Skeletal muscle satellite cell (primary cell): ENCODE measurements around the gene HARBI1.
"Not testable (repeated sequence)": the region's sequence is repeated elsewhere in the genome, so short reads cannot be mapped to it uniquely, and the experiment has no call there.

Experiments used
- H3K27me3 ChIP-seq: 2 replicates; pipeline ENCODE4 v1.7.0; 2013; ENCODE audit warnings: low read length; ENCODE audit not compliant: control insufficient read depth, insufficient read depth
- H3K36me3 ChIP-seq: 2 replicates; pipeline ENCODE4 v1.7.0; 2013; ENCODE audit warnings: mild to moderate bottlenecking, control low read depth, low read length; ENCODE audit not compliant: insufficient read depth
- H3K4me1 ChIP-seq: 2 replicates; pipeline ENCODE4 v1.7.0; 2013; ENCODE audit warnings: low read length; ENCODE audit not compliant: control insufficient read depth, insufficient read depth
- H3K4me2 ChIP-seq: 2 replicates; pipeline ENCODE4 v1.7.0; 2013; ENCODE audit warnings: mild to moderate bottlenecking, low read length
- H3K4me3 ChIP-seq: 2 replicates; pipeline ENCODE4 v1.7.0; 2013; ENCODE audit warnings: low read length
- H3K9ac ChIP-seq: 2 replicates; pipeline ENCODE4 v1.7.0; 2013; ENCODE audit warnings: mild to moderate bottlenecking, low read depth, low read length, moderate library complexity
- H3K9me3 ChIP-seq: replicated peaks from 2 replicates; pipeline ENCODE4 v1.7.0; 2013; ENCODE audit warnings: mild to moderate bottlenecking, control low read depth, low read length

The HARBI1 gene

GRCh38 chr11:46593550-46594373 lies 23.3 kb downstream of the HARBI1 start, which contains the start of gene AMBRA1:
Gene AMBRA1 (minus strand): TSS chr11:46594023. CDS start chr11:46548380, 45,643 bp downstream.
- Histone ChIP-seq H3K9ac (peak within 1 kb of the TSS; percentile 92), H3K4me1 (peaks cover 21% of the 10 kb centered on the region), H3K4me2 (peak within 1 kb of the TSS; percentile 95), H3K36me3 (no peaks in the 10 kb centered on the region), H3K27me3 (no peaks in the 10 kb centered on the region), H3K9me3 (no peaks in the 10 kb centered on the region), H3K4me3 (peak within 1 kb of the TSS; percentile 89)

GRCh38 chr11:46590740-46591605 lies 26.1 kb downstream of the HARBI1 start:
- H3K9ac ChIP-seq, result no peak overlapping the region
- peak overlapping the region; percentile 57 for H3K4me2 ChIP-seq
- H3K4me3 ChIP-seq, result no peak overlapping the region
- no peaks in the 10 kb centered on the region for H3K9me3 ChIP-seq
- no peaks in the 10 kb centered on the region for H3K27me3 ChIP-seq
- H3K4me1 ChIP-seq, result peaks cover 13% of the 10 kb centered on the region
- no peaks in the 10 kb centered on the region for H3K36me3 ChIP-seq

- H3K27me3 ChIP-seq, result no peaks in the 10 kb centered on the region
- H3K9ac ChIP-seq, result no peak overlapping the region
- no peaks in the 10 kb centered on the region for H3K36me3 ChIP-seq
- H3K4me2 ChIP-seq, result no peak overlapping the region
- H3K9me3 ChIP-seq, result no peaks in the 10 kb centered on the region
- no peak overlapping the region for H3K4me3 ChIP-seq
- H3K4me1 ChIP-seq, result peaks cover 7% of the 10 kb centered on the region
Measured at GRCh38 chr11:46588915-46589314, 28.1 kb downstream of the HARBI1 start.

GRCh38 chr11:46588131-46588530 lies 28.9 kb downstream of the HARBI1 start:
- Histone ChIP-seq H3K9me3 (no peaks in the 10 kb centered on the region), H3K9ac (no peak overlapping the region), H3K4me2 (no peak overlapping the region), H3K4me1 (peaks cover 7% of the 10 kb centered on the region), H3K27me3 (no peaks in the 10 kb centered on the region), H3K36me3 (no peaks in the 10 kb centered on the region), H3K4me3 (no peak overlapping the region)

- H3K4me3 ChIP-seq, H3K4me2 ChIP-seq, H3K9ac ChIP-seq, H3K36me3 ChIP-seq, H3K9me3 ChIP-seq, H3K27me3 ChIP-seq, H3K4me1 ChIP-seq: not testable (repeated sequence)
Measured at GRCh38 chr11:46583513-46583912, 33.5 kb downstream of the HARBI1 start.

GRCh38 chr11:46582588-46582987 lies 34.4 kb downstream of the HARBI1 start:
- Histone ChIP-seq H3K4me3 (no peak overlapping the region), H3K27me3 (no peaks in the 10 kb centered on the region), H3K9ac (no peak overlapping the region), H3K4me1 (no peaks in the 10 kb centered on the region), H3K4me2 (no peak overlapping the region), H3K36me3 (no peaks in the 10 kb centered on the region), H3K9me3 (no peaks in the 10 kb centered on the region)

- Histone ChIP-seq H3K9ac (no peak overlapping the region), H3K4me2 (no peak overlapping the region), H3K36me3 (no peaks in the 10 kb centered on the region), H3K4me3 (no peak overlapping the region), H3K9me3 (no peaks in the 10 kb centered on the region), H3K4me1 (no peaks in the 10 kb centered on the region), H3K27me3 (no peaks in the 10 kb centered on the region)
Measured at GRCh38 chr11:46577058-46577457, 40.0 kb downstream of the HARBI1 start.

- no peaks in the 10 kb centered on the region for H3K36me3 ChIP-seq
- no peaks in the 10 kb centered on the region for H3K9me3 ChIP-seq
- H3K4me2 ChIP-seq, result no peak overlapping the region
- H3K9ac ChIP-seq, result no peak overlapping the region
- no peaks in the 10 kb centered on the region for H3K4me1 ChIP-seq
- no peak overlapping the region for H3K4me3 ChIP-seq
- H3K27me3 ChIP-seq, result no peaks in the 10 kb centered on the region
Measured at GRCh38 chr11:46574656-46575055, 42.4 kb downstream of the HARBI1 start.

GRCh38 chr11:46570790-46571398 lies 46.1 kb downstream of the HARBI1 start:
- Histone ChIP-seq H3K27me3 (no peaks in the 10 kb centered on the region), H3K36me3 (no peaks in the 10 kb centered on the region), H3K4me1 (no peaks in the 10 kb centered on the region), H3K4me3 (no peak overlapping the region), H3K4me2 (no peak overlapping the region), H3K9ac (no peak overlapping the region), H3K9me3 (no peaks in the 10 kb centered on the region)

- H3K9ac ChIP-seq, result no peak overlapping the region
- H3K27me3 ChIP-seq, result no peaks in the 10 kb centered on the region
- H3K4me2 ChIP-seq, result no peak overlapping the region
- H3K4me1 ChIP-seq, result peaks cover 23% of the 10 kb centered on the region
- no peaks in the 10 kb centered on the region for H3K9me3 ChIP-seq
- H3K4me3 ChIP-seq, result no peak overlapping the region
- no peaks in the 10 kb centered on the region for H3K36me3 ChIP-seq
Measured at GRCh38 chr11:46565232-46565840, 51.7 kb downstream of the HARBI1 start.

GRCh38 chr11:46564459-46564858 lies 52.6 kb downstream of the HARBI1 start:
- H3K9ac ChIP-seq, result no peak overlapping the region
- no peaks in the 10 kb centered on the region for H3K9me3 ChIP-seq
- H3K27me3 ChIP-seq, result no peaks in the 10 kb centered on the region
- no peak overlapping the region for H3K4me2 ChIP-seq
- peaks cover 23% of the 10 kb centered on the region for H3K4me1 ChIP-seq
- H3K4me3 ChIP-seq, result no peak overlapping the region
- H3K36me3 ChIP-seq, result no peaks in the 10 kb centered on the region
